ENCODE data around the gene BOLL.

The BOLL gene

GRCh38 chr2:197813093-197813787 is 28.1 kb upstream of the BOLL start:
- TF ChIP-seq ZNF565 (CRISPR knock-in tag; conservative IDR thresholded peaks at IDR 0.05; ENCODE audit: low read depth) (no peak), TOX (CRISPR knock-in tag; IDR thresholded peaks at IDR 0.05; ENCODE audit: borderline replicate concordance) (no peak), TCF4 (CRISPR knock-in tag; IDR thresholded peaks at IDR 0.05; ENCODE audit: borderline replicate concordance) (no peak)

GRCh38 chr2:197810491-197810890 is 25.4 kb upstream of the BOLL start:
- no peak for ATAC-seq
- TF ChIP-seq ZNF70 (CRISPR knock-in tag; IDR thresholded peaks at IDR 0.05), result no peak
- TF ChIP-seq ISL1 (CRISPR knock-in tag; IDR thresholded peaks at IDR 0.05), result no peak
- TF ChIP-seq CSDC2 (CRISPR knock-in tag; IDR thresholded peaks at IDR 0.05), result no peak
- TF ChIP-seq RARB (CRISPR knock-in tag; IDR thresholded peaks at IDR 0.05), result no peak
- no peak for TF ChIP-seq PPARA (CRISPR knock-in tag; IDR thresholded peaks at IDR 0.05; ENCODE audit: borderline replicate concordance)
- no peak for TF ChIP-seq ESRRG (CRISPR knock-in tag; IDR thresholded peaks at IDR 0.05)
- TF ChIP-seq ZC3H10 (CRISPR knock-in tag; IDR thresholded peaks at IDR 0.05), result no peak
- TF ChIP-seq TOX (CRISPR knock-in tag; IDR thresholded peaks at IDR 0.05; ENCODE audit: borderline replicate concordance), result no peak
- TF ChIP-seq ZNF8 (CRISPR knock-in tag; IDR thresholded peaks at IDR 0.05), result no peak
- no peak for TF ChIP-seq BACH2 (CRISPR knock-in tag; IDR thresholded peaks at IDR 0.05; ENCODE audit: borderline replicate concordance)
- TF ChIP-seq CREB5 (CRISPR knock-in tag; IDR thresholded peaks at IDR 0.05; ENCODE audit: low read depth), result no peak
- no peak for TF ChIP-seq ZFP30 (CRISPR knock-in tag; IDR thresholded peaks at IDR 0.05)
- no peak for TF ChIP-seq SNAI2 (CRISPR knock-in tag; IDR thresholded peaks at IDR 0.05)
- TF ChIP-seq ARNTL (CRISPR knock-in tag; IDR thresholded peaks at IDR 0.05; ENCODE audit: borderline replicate concordance, low read depth), result no peak
- no peak for TF ChIP-seq TCF4 (CRISPR knock-in tag; IDR thresholded peaks at IDR 0.05; ENCODE audit: borderline replicate concordance)
- TF ChIP-seq POU6F1 (CRISPR knock-in tag; IDR thresholded peaks at IDR 0.05; ENCODE audit: borderline replicate concordance, low read depth), result no peak
- no peak for TF ChIP-seq OSR1 (CRISPR knock-in tag; IDR thresholded peaks at IDR 0.05)

More at GRCh38 chr2:197813093-197813787, 28.1 kb upstream of the BOLL start:
- ATAC-seq, result peak; percentile 54

- TF ChIP-seq CSDC2 (CRISPR knock-in tag; IDR thresholded peaks at IDR 0.05) (no peak), OSR1 (CRISPR knock-in tag; IDR thresholded peaks at IDR 0.05) (no peak), SNAI2 (CRISPR knock-in tag; IDR thresholded peaks at IDR 0.05) (no peak), ISL1 (CRISPR knock-in tag; IDR thresholded peaks at IDR 0.05) (no peak), ZNF8 (CRISPR knock-in tag; IDR thresholded peaks at IDR 0.05) (no peak), GLIS3 (CRISPR knock-in tag; IDR thresholded peaks at IDR 0.05) (no peak), ZFP30 (CRISPR knock-in tag; IDR thresholded peaks at IDR 0.05) (no peak), ZNF565 (CRISPR knock-in tag; conservative IDR thresholded peaks at IDR 0.05; ENCODE audit: low read depth) (no peak), ZC3H10 (CRISPR knock-in tag; IDR thresholded peaks at IDR 0.05) (no peak), TOX (CRISPR knock-in tag; IDR thresholded peaks at IDR 0.05; ENCODE audit: borderline replicate concordance) (no peak), ESRRG (CRISPR knock-in tag; IDR thresholded peaks at IDR 0.05) (no peak)
- no peak for ATAC-seq
These were observed 24.9 kb upstream of the BOLL start for GRCh38 chr2:197810016-197810415.

GRCh38 chr2:197809064-197809463 is 23.9 kb upstream of the BOLL start:
- TF ChIP-seq ZNF70 (CRISPR knock-in tag; IDR thresholded peaks at IDR 0.05), result no peak
- peak; percentile 85 for TF ChIP-seq ISL1 (CRISPR knock-in tag; IDR thresholded peaks at IDR 0.05)
- 0 out of 2 replicates have a peak, but pooled peaks have one; percentile 25 for TF ChIP-seq PATZ1 (CRISPR knock-in tag; IDR thresholded peaks at IDR 0.05; ENCODE audit: borderline replicate concordance)

More at GRCh38 chr2:197809064-197809463, 23.9 kb upstream of the BOLL start:
- no peak for ATAC-seq

Measured in SK-N-SH treated with all-trans-retinoic acid at 6 μM for 48 hours (cell line).